SJCRH30 (cell line): ENCODE measurements around the gene STXBP4. TPM values are rescaled to one million over a fixed set of nuclear protein-coding genes. Genes with fewer than 3 reads are reported as not detected.
A peak's percentile ranks its signal among the peaks of the same experiment; 100 is the strongest.

ENCODE experiments used
- DNase-seq, 2 experiments: peaks; one replicate each; pipeline ENCODE4 v3.0.0-alpha.2; 2015 to 2020
- H3K27ac ChIP-seq: fragments of 250-450 bp; sonication (Bioruptor Pico); 2 replicates; pipeline ENCODE4 v1.5.1; 2020; ENCODE audit warnings: mild to moderate bottlenecking, moderate library complexity
- H3K27me3 ChIP-seq: fragments of 250-450 bp; sonication (Bioruptor Pico); 2 replicates; pipeline ENCODE4 v1.5.1; 2020; ENCODE audit warnings: mild to moderate bottlenecking, moderate library complexity
- H3K36me3 ChIP-seq: fragments of 250-450 bp; sonication (Bioruptor Pico); 2 replicates; pipeline ENCODE4 v1.5.1; 2020; ENCODE audit warnings: mild to moderate bottlenecking, moderate library complexity
- H3K4me1 ChIP-seq: fragments of 250-450 bp; sonication (Bioruptor Pico); 2 replicates; pipeline ENCODE4 v1.5.1; 2020; ENCODE audit warnings: mild to moderate bottlenecking, moderate library complexity
- H3K4me3 ChIP-seq: fragments of 250-450 bp; sonication (Bioruptor Pico); 2 replicates; pipeline ENCODE4 v1.5.1; 2020; ENCODE audit warnings: mild to moderate bottlenecking, moderate library complexity
- H3K9me3 ChIP-seq: fragments of 250-450 bp; sonication (Bioruptor Pico); replicated peaks from 2 replicates; pipeline ENCODE4 v1.5.1; 2020; ENCODE audit warnings: mild to moderate bottlenecking, moderate library complexity
- total RNA-seq: library from RNA; depleted of rRNA; stranded (reverse); fragments of >200 nt; shearing (Covaris generic); gene quantifications from 2 replicates; pipeline ENCODE4 v1.2.3, GENCODE V29; 2014; rRNA removed

Gene STXBP4, protein sequence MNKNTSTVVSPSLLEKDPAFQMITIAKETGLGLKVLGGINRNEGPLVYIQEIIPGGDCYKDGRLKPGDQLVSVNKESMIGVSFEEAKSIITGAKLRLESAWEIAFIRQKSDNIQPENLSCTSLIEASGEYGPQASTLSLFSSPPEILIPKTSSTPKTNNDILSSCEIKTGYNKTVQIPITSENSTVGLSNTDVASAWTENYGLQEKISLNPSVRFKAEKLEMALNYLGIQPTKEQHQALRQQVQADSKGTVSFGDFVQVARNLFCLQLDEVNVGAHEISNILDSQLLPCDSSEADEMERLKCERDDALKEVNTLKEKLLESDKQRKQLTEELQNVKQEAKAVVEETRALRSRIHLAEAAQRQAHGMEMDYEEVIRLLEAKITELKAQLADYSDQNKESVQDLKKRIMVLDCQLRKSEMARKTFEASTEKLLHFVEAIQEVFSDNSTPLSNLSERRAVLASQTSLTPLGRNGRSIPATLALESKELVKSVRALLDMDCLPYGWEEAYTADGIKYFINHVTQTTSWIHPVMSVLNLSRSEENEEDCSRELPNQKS
- 16.9 and 19.9 TPM in 2 replicates for total RNA-seq

DNA sequence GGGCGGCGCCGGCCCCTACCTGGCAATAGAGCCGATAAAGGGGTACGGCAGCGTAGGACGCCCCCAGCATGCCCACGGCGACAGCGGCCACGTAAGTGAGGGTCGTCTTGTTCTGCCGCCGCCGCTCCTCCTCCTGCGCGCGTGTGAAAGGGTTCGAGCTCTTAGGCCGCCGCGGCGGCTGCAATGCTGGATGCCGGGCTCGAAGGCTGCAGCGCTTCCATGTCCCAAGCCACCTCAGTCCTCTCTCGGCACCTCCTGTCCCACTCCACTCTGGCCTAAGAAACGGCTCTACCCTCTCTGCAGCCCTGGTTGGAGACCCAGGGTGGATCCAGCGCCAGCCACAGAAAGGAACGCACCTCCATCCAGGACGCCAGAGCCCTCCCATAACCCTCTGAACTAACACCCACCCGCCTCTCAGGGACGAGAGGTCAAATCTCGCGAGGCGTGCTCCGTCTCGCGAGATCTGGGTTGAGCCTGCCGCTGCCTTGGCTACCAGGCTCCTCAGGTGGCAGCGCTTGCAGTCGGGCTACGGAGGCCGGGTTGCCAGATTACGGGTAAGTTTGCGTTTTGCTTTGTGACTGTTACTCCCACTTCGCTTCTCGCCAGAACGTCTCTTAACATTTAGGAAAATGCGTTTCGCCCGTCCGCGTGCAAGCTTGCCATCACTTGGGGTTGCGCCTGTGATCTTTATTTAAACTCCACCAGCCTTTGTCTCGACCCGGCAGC lies at the start of gene STXBP4, which contains the start of gene COX11:
Gene STXBP4 (plus strand): TSS at position 504 of the 726 bp plus-strand sequence. CDS start 17,455 bp downstream, outside the sequence.
Gene COX11 (minus strand): TSS at position 393 of the 726 bp plus-strand sequence. CDS start 8 bp downstream, at position 385.
- Histone ChIP-seq H3K4me1 (peaks cover 2% of the 10 kb centered on the region; the same call in 1 of the 2 replicates), H3K36me3 (peaks cover 21% of the 10 kb centered on the region), H3K4me3 (peak within 1 kb of the TSS; percentile 79), H3K27me3 (no peaks in the 10 kb centered on the region), H3K9me3 (no peaks in the 10 kb centered on the region), H3K27ac (peak within 1 kb of the TSS; percentile 61)
- peak; percentile 91 to 97 for DNase-seq

DNA sequence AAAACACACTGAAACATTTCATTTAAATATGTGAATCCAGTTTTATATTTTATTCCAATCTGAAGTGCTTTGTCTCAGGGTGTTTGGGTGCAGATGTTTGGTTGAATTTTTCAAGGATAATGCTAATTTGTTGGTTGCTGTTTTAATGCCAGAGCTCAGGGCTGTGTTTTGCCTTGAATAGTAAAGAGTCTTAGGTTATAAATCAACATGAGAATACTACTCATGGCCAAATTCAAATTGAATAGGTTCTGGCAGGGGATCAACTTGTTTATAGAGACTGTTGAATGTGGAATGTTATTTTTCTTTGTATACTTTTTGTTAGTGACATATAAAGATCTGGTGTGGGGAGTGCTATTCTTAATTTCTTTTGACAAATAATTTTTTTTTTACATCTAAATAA lies 49.1 kb upstream of the STXBP4 start:
- Histone ChIP-seq H3K27me3 (no peaks in the 10 kb centered on the region), H3K36me3 (no peaks in the 10 kb centered on the region), H3K9me3 (no peaks in the 10 kb centered on the region; the same call in none of the 2 replicates), H3K4me3 (no peak overlapping the region), H3K4me1 (no peaks in the 10 kb centered on the region), H3K27ac (no peak overlapping the region)
- no peak for DNase-seq

DNA sequence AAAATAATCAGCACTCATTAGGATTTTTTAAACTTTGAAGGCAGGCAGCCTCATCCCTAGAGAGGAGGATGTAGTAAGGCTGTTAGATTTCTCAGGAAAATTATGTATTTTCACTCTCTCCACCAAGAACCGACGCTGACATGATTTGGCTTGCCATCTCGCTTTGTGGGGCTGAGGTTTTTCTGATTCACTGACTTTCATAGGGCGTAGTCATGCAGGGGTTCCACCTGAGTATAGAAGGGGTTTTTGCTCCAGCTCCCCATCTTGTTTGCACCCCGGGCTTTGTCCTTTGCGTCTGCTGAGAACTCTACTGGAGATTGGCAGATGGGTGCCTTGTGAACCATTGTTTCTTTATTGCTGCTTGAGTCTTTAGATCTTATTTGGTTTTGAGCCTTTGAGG lies 47.7 kb upstream of the STXBP4 start:
- Histone ChIP-seq H3K4me3 (no peak overlapping the region), H3K4me1 (no peaks in the 10 kb centered on the region), H3K27ac (no peak overlapping the region), H3K9me3 (no peaks in the 10 kb centered on the region; the same call in none of the 2 replicates), H3K27me3 (no peaks in the 10 kb centered on the region), H3K36me3 (no peaks in the 10 kb centered on the region)
- DNase-seq = no peak

DNA sequence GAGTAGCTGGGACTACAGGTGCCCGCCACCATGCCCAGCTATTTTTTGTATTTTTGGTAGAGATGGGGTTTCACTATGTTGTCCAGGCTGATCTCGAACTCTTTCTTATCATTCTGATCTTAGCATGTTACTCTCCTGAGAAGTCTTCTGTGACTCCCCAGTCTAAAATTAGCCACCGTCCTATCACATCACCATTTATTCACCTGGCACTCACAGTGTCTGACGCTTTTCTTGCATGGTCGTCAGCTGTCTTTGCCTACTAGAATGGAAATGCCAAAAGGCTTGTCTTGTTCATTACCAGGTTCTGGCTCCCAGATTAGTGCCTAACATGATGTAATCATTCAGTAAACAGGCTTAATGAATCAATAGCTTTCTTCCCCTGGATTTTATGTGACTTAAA lies 44.2 kb upstream of the STXBP4 start:
- Histone ChIP-seq H3K9me3 (no peaks in the 10 kb centered on the region), H3K4me3 (no peak overlapping the region), H3K27ac (no peak overlapping the region), H3K4me1 (no peaks in the 10 kb centered on the region), H3K27me3 (no peaks in the 10 kb centered on the region), H3K36me3 (no peaks in the 10 kb centered on the region)
- DNase-seq = no peak

DNA sequence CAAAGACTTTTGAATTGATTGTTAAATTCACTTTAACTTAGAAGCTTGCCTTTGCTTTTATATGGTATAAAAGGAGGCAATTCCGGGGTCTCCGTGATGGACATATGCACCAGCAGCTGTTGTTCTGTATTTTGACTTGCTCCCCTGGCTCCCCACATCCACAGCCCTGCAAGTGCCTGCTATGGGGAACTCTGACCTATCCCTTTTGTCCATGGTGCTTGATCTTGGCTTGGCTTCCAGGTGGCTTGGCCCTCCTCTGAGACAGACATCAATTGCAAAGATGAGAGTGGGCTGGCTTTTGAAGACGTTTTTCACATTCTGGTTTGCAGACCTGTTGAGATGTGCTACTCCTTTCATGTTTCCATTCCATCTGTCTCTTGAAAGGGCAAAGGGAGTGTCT lies 41.0 kb upstream of the STXBP4 start:
- H3K4me1 ChIP-seq = no peaks in the 10 kb centered on the region

DNA sequence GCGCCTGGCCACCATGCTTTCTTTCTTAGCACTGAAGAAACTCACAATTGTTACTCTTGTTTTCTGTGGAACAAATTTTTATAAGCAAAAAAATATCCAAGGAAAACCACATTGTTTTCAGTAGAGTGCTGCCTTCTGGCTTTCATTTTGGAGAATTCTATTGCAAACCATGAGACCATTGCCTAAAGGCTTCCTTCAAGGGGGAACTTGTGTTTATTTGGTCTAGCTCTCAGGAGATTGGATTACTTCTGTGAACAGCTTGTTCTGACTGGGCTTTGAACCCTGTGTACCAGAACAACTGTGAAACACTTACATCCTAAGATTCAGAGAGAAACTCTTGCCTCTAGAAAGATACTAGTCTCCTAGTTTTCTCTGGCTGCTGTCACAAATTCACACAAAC lies 35.9 kb upstream of the STXBP4 start:
- Histone ChIP-seq H3K27me3 (no peaks in the 10 kb centered on the region), H3K4me1 (peaks cover 3% of the 10 kb centered on the region; the same call in 1 of the 2 replicates), H3K9me3 (no peaks in the 10 kb centered on the region), H3K4me3 (no peak overlapping the region), H3K27ac (no peak overlapping the region), H3K36me3 (no peaks in the 10 kb centered on the region; the same call in 1 of the 2 replicates)
- DNase-seq = peak in 1 of 2 experiments; percentile 41

More for the DNA sequence above, 41.0 kb upstream of the STXBP4 start:
- no peak overlapping the region for H3K4me3 ChIP-seq
- no peaks in the 10 kb centered on the region for H3K27me3 ChIP-seq
- H3K36me3 ChIP-seq = no peaks in the 10 kb centered on the region
- no peak overlapping the region for H3K27ac ChIP-seq
- no peaks in the 10 kb centered on the region for H3K9me3 ChIP-seq
- DNase-seq = no peak

DNA sequence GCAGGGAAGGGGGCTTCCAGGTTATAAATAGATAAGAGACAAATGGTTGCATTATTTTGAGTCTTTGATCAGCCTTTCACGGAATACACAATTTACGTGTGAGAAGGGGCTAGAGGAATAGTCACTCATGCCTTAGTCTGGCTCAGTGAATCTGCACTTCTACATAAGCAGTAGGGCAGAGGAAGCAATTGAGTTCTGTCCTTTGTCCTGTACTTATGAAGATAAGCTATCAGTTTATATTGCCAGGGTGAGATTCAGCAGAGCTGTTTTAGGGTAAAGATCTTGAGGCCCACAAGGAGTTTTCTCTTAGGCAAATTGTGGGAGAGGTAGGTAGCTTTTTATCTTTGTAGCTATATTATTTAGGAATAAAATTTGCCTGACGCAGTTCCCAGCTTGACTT lies 34.6 kb upstream of the STXBP4 start:
- H3K9me3 ChIP-seq = no peaks in the 10 kb centered on the region
- no peak overlapping the region for H3K4me3 ChIP-seq
- DNase-seq = no peak
- no peak overlapping the region for H3K27ac ChIP-seq
- no peaks in the 10 kb centered on the region for H3K27me3 ChIP-seq
- peaks cover 3% of the 10 kb centered on the region; the same call in 1 of the 2 replicates for H3K4me1 ChIP-seq
- no peaks in the 10 kb centered on the region; the same call in 1 of the 2 replicates for H3K36me3 ChIP-seq

DNA sequence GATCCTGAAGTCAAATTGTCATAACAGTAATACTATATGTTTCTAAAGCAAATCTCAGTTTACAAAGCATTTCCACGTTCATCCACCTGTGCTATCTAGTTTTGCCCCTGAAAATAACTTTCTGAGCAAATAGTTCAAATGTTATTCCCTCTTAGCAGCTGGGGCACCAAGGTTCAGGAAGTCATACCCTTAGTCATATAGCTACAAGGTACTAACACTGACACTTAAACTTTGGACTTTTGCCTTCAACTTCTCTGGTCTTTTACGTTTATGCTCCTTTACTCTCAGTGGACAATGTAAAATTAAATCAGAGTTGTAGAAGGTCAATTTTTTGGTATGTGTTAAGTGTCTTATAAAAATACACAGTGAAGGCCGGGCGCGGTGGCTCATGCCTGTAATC lies 33.1 kb upstream of the STXBP4 start:
- Histone ChIP-seq H3K4me1 (peaks cover 3% of the 10 kb centered on the region; the same call in 1 of the 2 replicates), H3K9me3 (no peaks in the 10 kb centered on the region), H3K4me3 (no peak overlapping the region), H3K27me3 (no peaks in the 10 kb centered on the region), H3K27ac (no peak overlapping the region), H3K36me3 (no peaks in the 10 kb centered on the region; the same call in 1 of the 2 replicates)
- no peak for DNase-seq

DNA sequence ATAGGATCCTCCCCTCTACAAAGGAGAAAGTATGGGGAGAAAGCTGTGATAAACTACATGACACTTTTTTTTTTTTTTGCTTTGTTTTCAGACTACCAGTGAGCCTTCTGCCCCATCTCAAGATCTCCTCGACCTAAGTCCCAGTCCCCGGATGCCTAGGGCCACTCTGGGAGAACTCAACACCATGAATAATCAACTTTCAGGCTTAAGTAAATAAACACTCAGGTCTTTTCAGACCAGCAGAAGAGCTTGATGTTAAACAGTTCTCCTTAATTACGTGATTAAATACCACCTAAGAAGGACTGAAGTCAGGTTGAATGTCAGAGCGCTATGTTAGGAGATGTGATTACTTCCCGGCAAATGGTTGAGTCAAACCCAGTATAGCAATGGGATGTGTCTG lies 31.5 kb upstream of the STXBP4 start:
- Histone ChIP-seq H3K27me3 (no peaks in the 10 kb centered on the region), H3K27ac (no peak overlapping the region), H3K36me3 (no peaks in the 10 kb centered on the region; the same call in 1 of the 2 replicates), H3K4me3 (no peak overlapping the region), H3K9me3 (no peaks in the 10 kb centered on the region), H3K4me1 (peaks cover 3% of the 10 kb centered on the region; the same call in 1 of the 2 replicates)
- peak in 1 of 2 experiments; percentile 34 for DNase-seq

DNA sequence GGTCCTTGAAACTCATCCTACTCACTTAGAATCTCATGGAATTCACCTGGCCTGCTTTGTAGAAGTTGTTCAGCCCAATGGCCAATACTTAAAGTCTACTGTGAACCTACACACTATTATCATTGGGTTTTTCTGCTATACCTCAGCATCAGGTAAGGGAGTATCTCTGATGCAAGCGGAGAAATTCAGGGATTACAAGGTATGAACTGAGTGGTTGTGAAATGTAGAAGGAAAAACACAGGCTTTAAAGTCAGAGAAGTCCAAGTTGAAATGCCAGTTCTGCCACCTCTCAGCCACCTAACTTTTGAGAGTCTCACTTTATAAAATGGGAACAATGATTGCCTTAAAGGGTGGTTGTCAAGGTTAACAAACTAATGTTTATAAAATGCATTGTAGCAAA lies 31.1 kb upstream of the STXBP4 start:
- Histone ChIP-seq H3K27ac (no peak overlapping the region), H3K36me3 (no peaks in the 10 kb centered on the region; the same call in 1 of the 2 replicates), H3K4me3 (no peak overlapping the region), H3K27me3 (no peaks in the 10 kb centered on the region), H3K9me3 (no peaks in the 10 kb centered on the region), H3K4me1 (peaks cover 3% of the 10 kb centered on the region; the same call in 1 of the 2 replicates)
- no peak for DNase-seq

DNA sequence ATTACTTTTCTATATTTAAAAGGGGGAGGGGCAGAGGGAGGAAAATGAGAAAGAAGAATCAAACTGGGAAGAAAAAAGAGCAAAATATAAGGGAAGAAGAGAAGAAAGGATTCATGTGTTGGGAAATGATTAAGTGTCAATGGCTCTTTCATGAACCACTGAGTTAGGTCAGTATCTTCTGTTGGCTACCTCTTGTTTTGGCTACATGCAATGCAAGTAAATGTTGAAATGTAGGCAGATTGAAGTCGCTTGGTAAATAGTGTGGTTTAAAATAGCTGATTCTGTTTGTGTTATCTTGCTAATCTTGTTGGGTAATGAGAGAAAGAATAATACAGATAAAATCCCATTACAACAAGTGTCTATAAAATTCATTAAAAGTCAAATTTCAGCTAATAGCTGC lies 27.3 kb upstream of the STXBP4 start:
- Histone ChIP-seq H3K4me1 (peaks cover 25% of the 10 kb centered on the region), H3K9me3 (no peaks in the 10 kb centered on the region), H3K27me3 (no peaks in the 10 kb centered on the region), H3K4me3 (no peak overlapping the region), H3K36me3 (no peaks in the 10 kb centered on the region), H3K27ac (no peak overlapping the region)
- DNase-seq = no peak

DNA sequence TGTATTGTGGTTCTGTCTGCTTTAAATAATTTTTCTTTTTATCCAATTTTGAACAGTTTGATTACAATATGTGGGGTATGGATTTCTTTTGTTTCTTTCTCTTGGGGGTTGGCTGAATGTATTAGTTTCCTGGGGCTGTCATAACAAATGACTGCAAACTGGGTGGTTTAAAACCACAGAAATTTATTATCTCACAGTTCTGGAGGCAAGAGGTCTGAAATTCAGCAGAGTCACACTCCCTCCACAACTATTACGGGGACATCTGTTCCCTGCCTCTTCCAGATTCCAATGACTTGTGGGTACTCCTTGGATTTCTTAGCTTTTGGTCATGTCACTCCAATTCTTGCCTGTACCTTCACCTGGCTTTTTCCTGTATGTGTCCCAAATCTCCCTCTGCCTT lies 23.8 kb upstream of the STXBP4 start:
- H3K9me3 ChIP-seq = no peaks in the 10 kb centered on the region
- H3K27ac ChIP-seq = peak overlapping the region; percentile 85
- no peak overlapping the region; the same call in 1 of the 2 replicates for H3K4me3 ChIP-seq
- 0 out of 2 replicates have a peak, but pooled peaks cover 2% of the 10 kb centered on the region for H3K36me3 ChIP-seq
- H3K27me3 ChIP-seq = no peaks in the 10 kb centered on the region
- H3K4me1 ChIP-seq = peaks cover 30% of the 10 kb centered on the region
- DNase-seq = peak; percentile 73 to 84

DNA sequence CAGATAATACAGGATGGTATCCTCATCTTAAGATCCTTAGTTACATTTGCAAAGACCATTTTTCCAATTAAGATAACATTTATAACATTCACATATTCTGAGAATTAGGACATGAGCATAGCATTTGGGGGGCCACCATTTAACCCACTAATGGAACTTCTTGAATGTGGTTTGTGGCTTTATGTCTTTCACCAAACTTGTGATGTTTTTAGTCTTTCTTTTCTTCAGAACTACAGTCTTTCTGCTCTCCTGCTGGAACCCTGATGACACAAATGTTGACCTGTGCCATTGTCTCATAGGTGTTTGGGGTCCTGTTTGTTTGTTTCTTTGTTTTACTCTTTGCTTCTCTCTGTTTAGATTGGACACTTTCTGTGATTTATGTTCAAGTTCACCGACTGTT lies 23.3 kb upstream of the STXBP4 start:
- peak overlapping the region; percentile 85 for H3K27ac ChIP-seq
- no peaks in the 10 kb centered on the region for H3K9me3 ChIP-seq
- 0 out of 2 replicates have a peak, but pooled peaks cover 2% of the 10 kb centered on the region for H3K36me3 ChIP-seq
- peaks cover 35% of the 10 kb centered on the region for H3K4me1 ChIP-seq
- no peaks in the 10 kb centered on the region for H3K27me3 ChIP-seq
- H3K4me3 ChIP-seq = no peak overlapping the region
- no peak for DNase-seq

DNA sequence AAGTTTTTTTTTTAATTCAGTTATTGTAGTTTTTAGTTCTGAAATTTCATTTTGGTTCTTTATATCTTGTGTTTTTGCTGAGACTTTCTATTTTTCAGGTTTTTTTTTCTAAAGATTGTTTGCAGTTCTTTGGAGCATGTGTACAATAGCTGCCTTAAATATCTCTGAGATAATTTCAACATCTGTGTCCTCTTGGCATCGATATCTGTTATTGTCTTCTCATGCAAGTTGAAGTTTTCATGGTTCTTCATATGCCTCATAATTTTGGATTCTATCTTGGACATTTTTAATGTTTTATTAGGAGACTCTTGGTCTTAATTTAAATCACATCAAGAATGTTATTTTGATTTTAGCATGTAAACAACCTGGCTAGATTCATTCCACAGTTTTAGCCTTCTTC lies 22.9 kb upstream of the STXBP4 start:
- H3K4me3 ChIP-seq = no peak overlapping the region
- H3K27me3 ChIP-seq = no peaks in the 10 kb centered on the region
- DNase-seq = no peak
- H3K4me1 ChIP-seq = peaks cover 35% of the 10 kb centered on the region
- H3K9me3 ChIP-seq = no peaks in the 10 kb centered on the region
- 0 out of 2 replicates have a peak, but pooled peaks cover 2% of the 10 kb centered on the region for H3K36me3 ChIP-seq
- H3K27ac ChIP-seq = peak overlapping the region; percentile 85
